OCI-LY7 (cell line): Measurements from ENCODE around the gene RAB13.

ENCODE experiments used
- EZH2phosphoT487 ChIP-seq: fragments of 200-600 bp; sonication (generic); IDR thresholded peaks from 2 replicates; pipeline ENCODE4 v1.6.1; 2018; ENCODE audit warnings: low read depth, borderline replicate concordance, mild to moderate bottlenecking, mixed run types, antibody characterized with exemption, low read length, moderate library complexity, mixed read lengths
- TF ChIP-seq, protein P1 (sequence below): fragments of 200-600 bp; sonication (generic); conservative IDR thresholded peaks from 2 replicates; pipeline ENCODE4 v1.5.1; 2014; ENCODE audit warnings: mild to moderate bottlenecking, antibody characterized with exemption, low read length, moderate library complexity, mixed read lengths

DNA sequence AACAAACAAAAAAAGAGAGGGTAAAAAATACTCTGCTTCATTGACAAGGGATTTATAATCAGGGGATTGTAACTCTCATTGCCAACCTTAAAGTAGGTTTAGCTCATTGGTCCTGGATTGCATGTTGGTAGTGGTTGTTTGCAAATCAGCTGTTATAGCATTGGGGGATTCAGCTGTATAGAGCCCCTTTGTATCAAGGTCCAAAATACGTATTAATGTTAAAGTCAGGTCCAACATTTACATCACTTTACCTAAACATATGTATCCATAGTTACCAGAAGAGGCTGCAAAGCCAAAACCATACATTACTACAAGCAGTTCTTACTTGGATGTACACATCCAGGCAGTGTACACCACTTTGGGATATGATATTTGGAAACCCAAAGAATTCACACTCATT is 33.8 kb upstream of the RAB13 start:
- TF ChIP-seq, protein P1, sequence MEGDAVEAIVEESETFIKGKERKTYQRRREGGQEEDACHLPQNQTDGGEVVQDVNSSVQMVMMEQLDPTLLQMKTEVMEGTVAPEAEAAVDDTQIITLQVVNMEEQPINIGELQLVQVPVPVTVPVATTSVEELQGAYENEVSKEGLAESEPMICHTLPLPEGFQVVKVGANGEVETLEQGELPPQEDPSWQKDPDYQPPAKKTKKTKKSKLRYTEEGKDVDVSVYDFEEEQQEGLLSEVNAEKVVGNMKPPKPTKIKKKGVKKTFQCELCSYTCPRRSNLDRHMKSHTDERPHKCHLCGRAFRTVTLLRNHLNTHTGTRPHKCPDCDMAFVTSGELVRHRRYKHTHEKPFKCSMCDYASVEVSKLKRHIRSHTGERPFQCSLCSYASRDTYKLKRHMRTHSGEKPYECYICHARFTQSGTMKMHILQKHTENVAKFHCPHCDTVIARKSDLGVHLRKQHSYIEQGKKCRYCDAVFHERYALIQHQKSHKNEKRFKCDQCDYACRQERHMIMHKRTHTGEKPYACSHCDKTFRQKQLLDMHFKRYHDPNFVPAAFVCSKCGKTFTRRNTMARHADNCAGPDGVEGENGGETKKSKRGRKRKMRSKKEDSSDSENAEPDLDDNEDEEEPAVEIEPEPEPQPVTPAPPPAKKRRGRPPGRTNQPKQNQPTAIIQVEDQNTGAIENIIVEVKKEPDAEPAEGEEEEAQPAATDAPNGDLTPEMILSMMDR: no peak
- TF ChIP-seq EZH2phosphoT487: no peak
